Coronary artery (tissue), 2 donors: ENCODE data around the gene C6orf89.

ENCODE experiments used
- DNase-seq: peaks from one replicate; pipeline ENCODE4 v3.0.0-alpha.2; 2017; ENCODE audit warnings: low spot score
- H3K27ac ChIP-seq, 2 donors: fragments of 200-600 bp; sonication (generic); one replicate each; pipeline ENCODE4 v1.5.1; 2016 to 2019
- H3K4me3 ChIP-seq: fragments of 200-600 bp; sonication (generic); 2 replicates; pipeline ENCODE4 v1.5.1; 2016; ENCODE audit warnings: mild to moderate bottlenecking, moderate library complexity
- CTCF ChIP-seq: fragments of 200-600 bp; sonication (generic); IDR thresholded peaks from one replicate; pipeline ENCODE4 v1.5.1; 2019; ENCODE audit warnings: antibody characterized with exemption

C6orf89 gene

DNA sequence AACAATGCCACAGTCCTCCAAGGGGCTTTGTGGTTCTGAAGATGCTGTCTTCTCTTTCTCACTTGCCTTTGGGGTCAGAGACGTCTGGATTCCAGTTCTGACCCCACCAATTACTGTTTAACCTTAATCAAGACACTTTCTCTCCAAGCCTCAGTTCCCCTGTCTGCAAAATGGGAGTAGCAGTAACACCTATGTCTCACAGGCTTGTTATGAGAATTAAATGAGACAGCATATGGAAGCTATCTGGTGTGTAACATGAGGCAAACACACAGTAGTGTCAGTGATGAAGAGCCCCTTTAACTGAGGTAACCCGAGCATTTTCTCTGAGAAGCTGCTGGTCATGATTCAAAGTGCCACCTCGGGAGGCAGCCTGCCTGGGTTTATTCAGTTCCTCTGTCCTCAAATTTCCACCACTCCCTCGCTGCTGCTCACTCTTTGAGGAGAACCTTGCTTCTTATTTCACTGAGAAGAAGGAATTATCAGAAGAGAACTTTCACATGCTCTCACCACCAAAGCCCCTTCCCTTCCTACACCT is 22.8 kb upstream of the C6orf89 start:
- Histone ChIP-seq H3K27ac (no peak overlapping the region), H3K4me3 (no peak overlapping the region)
- no peak for DNase-seq
- TF ChIP-seq CTCF: no peak

DNA sequence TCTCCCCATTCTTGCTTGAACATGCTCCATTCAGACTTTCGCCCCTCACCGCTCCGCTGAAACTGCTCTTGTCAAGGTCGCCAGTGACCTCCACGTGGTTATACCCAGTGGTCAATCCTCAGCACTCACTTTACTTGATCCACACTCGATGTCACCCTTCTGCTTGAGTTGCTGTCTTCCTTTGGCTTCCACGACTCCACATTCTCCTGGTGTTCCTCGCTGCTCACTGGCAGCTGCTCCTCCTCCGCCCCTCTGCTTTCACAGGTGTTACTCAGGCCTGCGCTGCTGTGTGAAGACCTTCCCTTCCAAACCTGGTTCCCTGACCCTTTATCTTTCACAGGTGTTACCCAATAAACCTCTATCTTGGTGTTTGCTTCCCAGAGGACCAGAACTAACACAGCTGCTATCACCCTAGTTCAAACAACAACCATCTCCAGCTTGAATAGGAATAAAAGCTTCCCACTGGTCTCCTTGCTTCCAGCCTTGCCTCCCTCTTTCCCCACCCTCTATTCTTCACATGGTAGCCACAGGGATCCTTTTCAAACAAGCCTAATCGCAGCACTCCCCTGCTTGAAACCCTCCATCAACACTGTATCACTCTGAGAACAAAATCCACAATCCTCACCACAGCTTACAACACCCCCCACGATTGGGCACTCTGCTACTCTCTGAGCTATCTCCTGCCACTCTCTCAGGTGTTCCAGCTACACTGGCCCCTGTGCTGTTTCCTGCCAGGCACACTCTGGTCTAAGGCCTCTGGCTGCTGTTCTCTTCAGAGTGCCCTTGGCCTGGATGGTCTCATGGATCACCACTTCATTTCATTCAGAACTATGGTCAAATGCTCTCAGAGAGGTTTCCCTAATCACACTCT is 21.8 kb upstream of the C6orf89 start:
- no peak for DNase-seq
- Histone ChIP-seq H3K27ac (no peak overlapping the region), H3K4me3 (no peak overlapping the region)
- no peak for TF ChIP-seq CTCF

DNA sequence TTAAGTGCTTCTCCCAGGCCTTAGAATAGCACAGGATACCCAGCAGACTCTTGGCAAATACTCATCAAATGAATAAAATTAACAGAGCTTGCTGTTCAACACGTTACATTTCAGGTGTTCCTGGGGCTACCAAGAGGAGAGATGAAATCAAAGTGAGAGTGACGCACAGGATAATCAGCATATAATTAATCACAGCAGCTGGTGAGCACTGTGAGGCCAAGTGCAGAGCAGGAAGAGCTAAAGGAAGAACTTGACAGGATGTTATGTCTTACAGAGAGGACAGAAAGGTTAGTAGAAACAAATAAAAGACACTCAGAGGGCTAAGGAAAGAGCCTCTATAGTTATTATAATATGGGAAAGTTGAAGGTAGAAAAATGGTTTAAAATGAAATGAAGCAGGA is 19.9 kb upstream of the C6orf89 start:
- no peak for TF ChIP-seq CTCF
- Histone ChIP-seq H3K4me3 (no peak overlapping the region), H3K27ac (no peak overlapping the region)
- DNase-seq: no peak

DNA sequence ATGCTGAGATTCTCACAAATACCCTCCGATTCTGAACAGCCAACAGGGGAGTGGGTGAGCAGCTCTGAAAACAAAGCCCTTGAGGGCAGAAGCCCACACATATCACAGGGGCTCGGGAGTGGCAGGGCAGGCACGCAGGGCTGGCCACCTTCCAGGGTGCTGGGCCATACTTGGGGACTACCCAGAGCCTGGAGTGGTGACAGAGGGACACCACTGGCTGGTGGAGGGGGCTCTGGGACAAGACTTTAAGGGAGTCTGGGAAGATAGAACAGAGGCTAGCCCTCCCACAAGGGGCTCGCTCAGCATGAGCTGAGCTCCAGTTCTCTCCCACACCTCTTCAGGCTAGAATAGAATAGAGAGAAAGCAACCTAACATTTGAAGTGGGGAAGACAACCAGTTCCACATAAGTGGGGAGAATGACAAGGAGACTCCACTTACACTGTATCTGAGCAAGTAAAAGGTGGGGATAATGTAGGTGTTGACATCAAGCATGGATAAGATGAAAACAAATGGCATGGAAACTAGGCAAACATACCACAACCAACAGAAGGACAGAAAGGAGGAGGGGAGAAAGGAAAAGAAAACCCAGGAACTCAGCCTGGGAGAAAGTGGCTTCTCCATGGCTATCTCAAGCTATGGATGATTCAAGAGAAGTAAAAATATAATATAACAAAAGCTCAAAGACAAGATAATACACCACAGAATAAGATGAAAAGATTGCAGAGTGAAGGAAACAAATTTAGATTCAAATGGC is 18.1 kb upstream of the C6orf89 start:
- H3K4me3 ChIP-seq: no peak overlapping the region
- DNase-seq: no peak
- H3K27ac ChIP-seq: no peak overlapping the region
- TF ChIP-seq CTCF: no peak

- no peak overlapping the region for H3K27ac ChIP-seq
- no peak overlapping the region for H3K4me3 ChIP-seq
- no peak for DNase-seq
- no peak for TF ChIP-seq CTCF
These were observed 14.1 kb upstream of the C6orf89 start for GRCh38 chr6:36871686-36872085.

DNA sequence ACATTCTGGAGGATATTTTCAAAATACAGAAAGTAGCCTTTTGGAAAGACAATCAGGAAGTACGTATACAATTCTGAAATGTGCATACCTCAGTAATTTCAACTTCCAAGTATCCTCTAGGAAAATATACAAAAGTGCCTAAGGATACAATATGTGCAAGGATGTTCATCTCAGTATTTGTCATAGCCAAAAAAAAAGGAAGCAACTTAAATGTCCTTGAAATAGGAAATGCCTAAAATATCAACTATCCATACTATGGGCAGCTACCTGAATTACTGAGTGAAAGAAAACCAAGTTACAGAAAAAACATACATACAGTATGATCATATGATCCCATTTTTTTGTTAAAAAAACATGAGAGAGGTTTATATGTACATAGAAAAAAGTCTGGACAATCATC is 12.6 kb upstream of the C6orf89 start:
- no peak for DNase-seq

More for the DNA sequence above, 12.6 kb upstream of the C6orf89 start:
- TF ChIP-seq CTCF: no peak
- Histone ChIP-seq H3K4me3 (no peak overlapping the region), H3K27ac (no peak overlapping the region)
